ENCODE data around the gene ATP1B2. TPM values are rescaled to one million over a fixed set of nuclear protein-coding genes. Genes with fewer than 3 reads are reported as not detected.

The ATP1B2 gene
- total RNA-seq, 1 donor = not detected

DNA sequence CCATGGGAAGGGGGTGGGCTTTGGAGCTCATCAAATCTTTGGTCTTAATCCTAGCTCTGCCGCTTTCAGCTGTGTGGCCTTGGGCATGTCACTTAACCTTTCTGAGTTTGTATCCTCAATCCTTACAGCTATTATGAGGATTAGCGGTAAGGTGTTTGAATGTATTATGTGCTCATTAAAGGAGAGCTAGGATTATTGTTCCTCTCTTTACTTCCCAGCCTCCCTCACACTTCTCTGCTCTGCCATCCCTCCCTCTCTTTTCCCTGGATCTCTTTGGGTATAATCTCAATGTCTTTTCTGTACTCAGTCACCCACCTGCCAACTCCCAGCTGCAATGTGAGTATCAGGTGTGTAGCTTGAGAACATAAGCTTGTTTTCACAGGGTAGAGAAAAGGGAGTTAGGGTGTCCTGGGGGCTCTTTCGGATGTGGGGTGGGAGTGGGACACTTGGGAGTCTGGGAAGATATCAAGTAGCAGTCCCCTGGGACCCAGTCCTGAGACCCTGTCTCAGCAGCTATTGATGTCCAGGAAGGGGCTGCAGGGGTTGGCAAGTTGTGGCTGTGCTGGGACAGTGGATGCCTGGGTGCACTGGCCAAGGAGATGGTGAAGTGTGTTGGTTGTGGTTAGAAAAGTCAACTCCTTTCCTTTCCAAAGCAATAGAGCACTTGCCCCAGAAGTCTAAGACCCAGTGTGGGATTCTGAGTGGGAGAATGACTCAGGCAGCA is 56.1 kb downstream of the ATP1B2 start:
- no peak for DNase-seq (ENCODE audit: low read depth in 2 of 3, low spot score in 2 of 3)

Other genes starting within 250 kb of the ATP1B2 start
- 141 TPM for gene TMEM256, start 246.8 kb upstream of the ATP1B2 start, total RNA-seq
- 6.7 TPM for gene NLGN2, start 243.1 kb upstream of the ATP1B2 start, total RNA-seq
- not detected for gene SPEM1, start 230.6 kb upstream of the ATP1B2 start, total RNA-seq
- under 0.01 TPM for gene SPEM2, start 225.3 kb upstream of the ATP1B2 start, total RNA-seq
- gene SPEM3, start 222.1 kb upstream of the ATP1B2 start, total RNA-seq = not detected
- 17.0 TPM for gene TMEM102, start 215.5 kb upstream of the ATP1B2 start, total RNA-seq
- gene FGF11, start 211.4 kb upstream of the ATP1B2 start, total RNA-seq = 0.54 TPM
- gene CHRNB1, start 205.9 kb upstream of the ATP1B2 start, total RNA-seq = 26.1 TPM
- 17.8 TPM for gene ZBTB4, start 171.3 kb upstream of the ATP1B2 start, total RNA-seq
- gene SLC35G6, start 169.5 kb upstream of the ATP1B2 start, total RNA-seq = not detected
- 234 TPM for gene POLR2A, start 166.6 kb upstream of the ATP1B2 start, total RNA-seq
- gene TNFSF12, start 101.9 kb upstream of the ATP1B2 start, total RNA-seq = 11.0 TPM
- gene TNFSF13, start 92.2 kb upstream of the ATP1B2 start, total RNA-seq = 15.3 TPM
- gene SENP3, start 89.0 kb upstream of the ATP1B2 start, total RNA-seq = 50.1 TPM
- 16.4 TPM for gene CD68, start 71.3 kb upstream of the ATP1B2 start, total RNA-seq
- 118 TPM for gene MPDU1, start 67.1 kb upstream of the ATP1B2 start, total RNA-seq
- gene SOX15, start 60.8 kb upstream of the ATP1B2 start, total RNA-seq = 0.81 TPM
- 22.6 TPM for gene FXR2, start 36.0 kb upstream of the ATP1B2 start, total RNA-seq
- gene SAT2, start 23.1 kb upstream of the ATP1B2 start, total RNA-seq = 14.0 TPM
- gene SHBG, start 20.8 kb upstream of the ATP1B2 start, total RNA-seq = not detected
- 72.4 TPM for gene TP53, start 36.6 kb downstream of the ATP1B2 start, total RNA-seq
- gene WRAP53, start 37.6 kb downstream of the ATP1B2 start, total RNA-seq = 14.5 TPM
- under 0.01 TPM for gene EFNB3, start 54.3 kb downstream of the ATP1B2 start, total RNA-seq
- gene DNAH2, start 66.8 kb downstream of the ATP1B2 start, total RNA-seq = under 0.01 TPM
- 24.8 TPM for gene KDM6B, start 183.3 kb downstream of the ATP1B2 start, total RNA-seq
- 4.6 TPM for gene TMEM88, start 204.1 kb downstream of the ATP1B2 start, total RNA-seq
- gene NAA38, start 206.6 kb downstream of the ATP1B2 start, total RNA-seq = 97.8 TPM
- gene CYB5D1, start 207.1 kb downstream of the ATP1B2 start, total RNA-seq = 9.4 TPM
- gene CHD3, start 237.9 kb downstream of the ATP1B2 start, total RNA-seq = 110 TPM